Stomach (tissue), 4 donors: ENCODE results near the gene PIGW.

Experiments
- POLR2A ChIP-seq, 4 donors: fragments of 450-650 bp; IDR thresholded peaks; one replicate each; pipeline ENCODE4 v1.6.1; 2016; ENCODE audit warnings: antibody characterized with exemption in 4 of 4, control low read depth in 2 of 4, mild to moderate bottlenecking in 1 of 4, moderate library complexity in 1 of 4
- POLR2AphosphoS5 ChIP-seq, 3 donors: sonication (generic); formaldehyde crosslinking; IDR thresholded peaks; one replicate each; pipeline ENCODE4 v1.6.1; 2016; ENCODE audit warnings: antibody characterized with exemption in 3 of 3
- TF ChIP-seq, protein P1 (sequence below), 7 experiments: fragments of 450-650 bp in 4 of 7; fragments of 200-600 bp in 3 of 7; sonication (generic) in 3 of 7; IDR thresholded peaks; one replicate each; pipeline ENCODE4 v1.5.1; 2016 to 2019; ENCODE audit warnings: antibody characterized with exemption in 7 of 7, control low read depth in 2 of 7, mild to moderate bottlenecking in 1 of 7

DNA sequence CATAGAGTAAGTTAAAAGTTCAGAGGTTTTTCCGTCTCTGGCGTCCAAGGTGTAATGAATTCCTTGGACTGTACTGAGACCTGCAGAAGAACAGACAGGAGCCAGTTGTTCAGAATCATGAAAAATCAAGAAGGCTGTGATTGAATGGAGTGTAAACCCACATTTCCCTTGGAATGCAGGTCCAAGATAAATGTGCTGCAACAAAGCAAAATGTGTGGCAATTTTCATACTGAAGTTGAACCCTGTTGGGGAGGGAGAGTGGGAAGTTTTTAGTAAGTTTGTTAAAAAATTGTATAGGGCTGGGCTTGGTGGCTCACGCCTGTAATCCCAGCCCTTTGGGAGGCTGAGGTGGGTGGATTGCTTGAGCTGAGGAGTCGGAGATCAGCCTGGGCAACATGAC lies 31.3 kb downstream of the PIGW start:
- TF ChIP-seq POLR2A (IDR thresholded peaks at IDR 0.05) (no peak), POLR2AphosphoS5 (IDR thresholded peaks at IDR 0.05) (no peak)
- TF ChIP-seq, protein P1, sequence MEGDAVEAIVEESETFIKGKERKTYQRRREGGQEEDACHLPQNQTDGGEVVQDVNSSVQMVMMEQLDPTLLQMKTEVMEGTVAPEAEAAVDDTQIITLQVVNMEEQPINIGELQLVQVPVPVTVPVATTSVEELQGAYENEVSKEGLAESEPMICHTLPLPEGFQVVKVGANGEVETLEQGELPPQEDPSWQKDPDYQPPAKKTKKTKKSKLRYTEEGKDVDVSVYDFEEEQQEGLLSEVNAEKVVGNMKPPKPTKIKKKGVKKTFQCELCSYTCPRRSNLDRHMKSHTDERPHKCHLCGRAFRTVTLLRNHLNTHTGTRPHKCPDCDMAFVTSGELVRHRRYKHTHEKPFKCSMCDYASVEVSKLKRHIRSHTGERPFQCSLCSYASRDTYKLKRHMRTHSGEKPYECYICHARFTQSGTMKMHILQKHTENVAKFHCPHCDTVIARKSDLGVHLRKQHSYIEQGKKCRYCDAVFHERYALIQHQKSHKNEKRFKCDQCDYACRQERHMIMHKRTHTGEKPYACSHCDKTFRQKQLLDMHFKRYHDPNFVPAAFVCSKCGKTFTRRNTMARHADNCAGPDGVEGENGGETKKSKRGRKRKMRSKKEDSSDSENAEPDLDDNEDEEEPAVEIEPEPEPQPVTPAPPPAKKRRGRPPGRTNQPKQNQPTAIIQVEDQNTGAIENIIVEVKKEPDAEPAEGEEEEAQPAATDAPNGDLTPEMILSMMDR (IDR thresholded peaks at IDR 0.05), result no peak
